Fibroblast of lung (primary cell): ENCODE results near the gene CCDC141.

Experiments used
- EZH2 ChIP-seq: IDR thresholded peaks from 2 replicates; pipeline ENCODE4 v1.5.1; 2012; ENCODE audit warnings: low read length, control low read depth, mild to moderate bottlenecking; ENCODE audit errors: missing control alignments
- TF ChIP-seq, protein P1 (sequence below), 2 donors: IDR thresholded peaks in 1 of 2; conservative IDR thresholded peaks in 1 of 2; 1 replicate in 1 of 2; 2 replicates in 1 of 2; pipeline ENCODE4 v1.5.1; 2011 to 2012; ENCODE audit warnings: low read length in 2 of 2, control low read depth in 1 of 2, inconsistent platforms in 1 of 2, low read depth in 1 of 2, mild to moderate bottlenecking in 1 of 2

GRCh38 chr2:178913049-178913441, 136.9 kb downstream of the CCDC141 start:
- TF ChIP-seq, protein P1, sequence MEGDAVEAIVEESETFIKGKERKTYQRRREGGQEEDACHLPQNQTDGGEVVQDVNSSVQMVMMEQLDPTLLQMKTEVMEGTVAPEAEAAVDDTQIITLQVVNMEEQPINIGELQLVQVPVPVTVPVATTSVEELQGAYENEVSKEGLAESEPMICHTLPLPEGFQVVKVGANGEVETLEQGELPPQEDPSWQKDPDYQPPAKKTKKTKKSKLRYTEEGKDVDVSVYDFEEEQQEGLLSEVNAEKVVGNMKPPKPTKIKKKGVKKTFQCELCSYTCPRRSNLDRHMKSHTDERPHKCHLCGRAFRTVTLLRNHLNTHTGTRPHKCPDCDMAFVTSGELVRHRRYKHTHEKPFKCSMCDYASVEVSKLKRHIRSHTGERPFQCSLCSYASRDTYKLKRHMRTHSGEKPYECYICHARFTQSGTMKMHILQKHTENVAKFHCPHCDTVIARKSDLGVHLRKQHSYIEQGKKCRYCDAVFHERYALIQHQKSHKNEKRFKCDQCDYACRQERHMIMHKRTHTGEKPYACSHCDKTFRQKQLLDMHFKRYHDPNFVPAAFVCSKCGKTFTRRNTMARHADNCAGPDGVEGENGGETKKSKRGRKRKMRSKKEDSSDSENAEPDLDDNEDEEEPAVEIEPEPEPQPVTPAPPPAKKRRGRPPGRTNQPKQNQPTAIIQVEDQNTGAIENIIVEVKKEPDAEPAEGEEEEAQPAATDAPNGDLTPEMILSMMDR (conservative IDR thresholded peaks at IDR 0.05 in 1 of 2, IDR thresholded peaks at IDR 0.05 in 1 of 2; ENCODE audit: low read depth in 1 of 2, low read length in 2 of 2): no peak
- no peak for TF ChIP-seq EZH2
